ENCODE measurements around the gene MAST4.
A peak's percentile ranks its signal among the peaks of the same experiment; 100 is the strongest.

MAST4 gene

GRCh38 chr5:66929281-66929680, 333.1 kb downstream of the MAST4 start:
- FAIRE-seq = no peak
- DNase-seq (ENCODE audit: insufficient read length, low spot score) = no peak
- TF ChIP-seq SPI1 (IDR thresholded peaks at IDR 0.05; ENCODE audit: low read depth, low read length) (no peak), TAF1 (IDR thresholded peaks at IDR 0.05; ENCODE audit: low read depth, low read length) (no peak), POLR2A (IDR thresholded peaks at IDR 0.05; ENCODE audit: low read depth, low read length) (no peak), PAX5 (IDR thresholded peaks at IDR 0.05; ENCODE audit: insufficient read depth, low read length, severe bottlenecking) (no peak), POU2F2 (IDR thresholded peaks at IDR 0.05; ENCODE audit: low read depth, low read length) (no peak), POLR2AphosphoS5 (IDR thresholded peaks at IDR 0.05; ENCODE audit: low read depth, low read length) (no peak)

- FAIRE-seq = no peak
- TF ChIP-seq PAX5 (IDR thresholded peaks at IDR 0.05; ENCODE audit: insufficient read depth, low read length, severe bottlenecking) (no peak), POLR2AphosphoS5 (IDR thresholded peaks at IDR 0.05; ENCODE audit: low read depth, low read length) (no peak), TAF1 (IDR thresholded peaks at IDR 0.05; ENCODE audit: low read depth, low read length) (no peak), POU2F2 (IDR thresholded peaks at IDR 0.05; ENCODE audit: low read depth, low read length) (no peak), POLR2A (IDR thresholded peaks at IDR 0.05; ENCODE audit: low read depth, low read length) (no peak), SPI1 (IDR thresholded peaks at IDR 0.05; ENCODE audit: low read depth, low read length) (no peak)
- DNase-seq (ENCODE audit: insufficient read length, low spot score) = no peak
These were observed 333.8 kb downstream of the MAST4 start for GRCh38 chr5:66929995-66930394.

- no peak for TF ChIP-seq POLR2A (IDR thresholded peaks at IDR 0.05; ENCODE audit: low read depth, low read length)
- TF ChIP-seq SPI1 (IDR thresholded peaks at IDR 0.05; ENCODE audit: low read depth, low read length) = no peak
- no peak for TF ChIP-seq PAX5 (IDR thresholded peaks at IDR 0.05; ENCODE audit: insufficient read depth, low read length, severe bottlenecking)
- no peak for TF ChIP-seq TAF1 (IDR thresholded peaks at IDR 0.05; ENCODE audit: low read depth, low read length)
- no peak for TF ChIP-seq POLR2AphosphoS5 (IDR thresholded peaks at IDR 0.05; ENCODE audit: low read depth, low read length)
- no peak for TF ChIP-seq POU2F2 (IDR thresholded peaks at IDR 0.05; ENCODE audit: low read depth, low read length)
- FAIRE-seq = no peak
- DNase-seq (ENCODE audit: insufficient read length, low spot score) = no peak
These were observed 335.5 kb downstream of the MAST4 start for GRCh38 chr5:66931651-66932050.

DNA sequence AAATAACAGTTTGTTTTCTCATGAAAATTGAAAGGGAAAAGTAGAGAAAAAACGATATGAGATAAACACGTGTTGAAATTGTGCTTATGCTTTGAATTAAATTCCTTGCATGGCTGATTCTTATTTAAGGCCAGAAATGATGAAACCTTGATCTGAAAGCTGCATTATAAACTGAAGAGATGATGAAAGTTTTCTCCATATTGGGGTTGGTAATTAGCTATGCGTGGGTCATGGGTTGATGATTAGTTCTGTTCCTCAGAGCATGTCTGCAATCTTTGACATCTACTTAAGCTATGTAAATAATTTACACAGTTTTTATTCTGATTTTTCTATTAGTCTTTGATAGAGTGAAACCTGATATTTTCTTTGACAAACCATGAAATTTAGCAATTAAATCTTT, 336.3 kb downstream of the MAST4 start:
- no peak for TF ChIP-seq POU2F2 (IDR thresholded peaks at IDR 0.05; ENCODE audit: low read depth, low read length)
- TF ChIP-seq PAX5 (IDR thresholded peaks at IDR 0.05; ENCODE audit: insufficient read depth, low read length, severe bottlenecking) = no peak
- no peak for TF ChIP-seq SPI1 (IDR thresholded peaks at IDR 0.05; ENCODE audit: low read depth, low read length)
- TF ChIP-seq POLR2A (IDR thresholded peaks at IDR 0.05; ENCODE audit: low read depth, low read length) = no peak
- no peak for TF ChIP-seq TAF1 (IDR thresholded peaks at IDR 0.05; ENCODE audit: low read depth, low read length)
- no peak for TF ChIP-seq POLR2AphosphoS5 (IDR thresholded peaks at IDR 0.05; ENCODE audit: low read depth, low read length)
- no peak for DNase-seq (ENCODE audit: insufficient read length, low spot score)

DNA sequence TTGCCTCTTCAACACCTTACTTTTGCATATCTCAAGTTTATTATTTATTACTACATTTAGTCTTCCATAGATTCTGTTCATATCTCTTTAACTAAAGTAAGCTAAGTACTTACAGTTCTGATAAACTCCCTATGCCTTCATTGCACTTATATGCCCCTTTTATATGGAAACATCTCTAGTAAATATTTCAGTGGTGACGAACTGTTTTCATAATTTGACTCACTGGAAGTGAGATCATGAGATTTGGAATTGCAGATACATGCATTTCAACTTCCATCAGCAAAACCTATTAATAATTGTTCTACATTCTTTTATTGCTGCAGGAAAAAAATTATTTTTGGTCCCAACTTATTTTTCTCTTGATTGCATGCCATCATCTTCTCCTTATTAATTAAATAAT, 336.9 kb downstream of the MAST4 start:
- FAIRE-seq = no peak
- TF ChIP-seq POU2F2 (IDR thresholded peaks at IDR 0.05; ENCODE audit: low read depth, low read length) = no peak
- no peak for TF ChIP-seq POLR2AphosphoS5 (IDR thresholded peaks at IDR 0.05; ENCODE audit: low read depth, low read length)
- TF ChIP-seq POLR2A (IDR thresholded peaks at IDR 0.05; ENCODE audit: low read depth, low read length) = no peak
- no peak for TF ChIP-seq TAF1 (IDR thresholded peaks at IDR 0.05; ENCODE audit: low read depth, low read length)
- no peak for TF ChIP-seq SPI1 (IDR thresholded peaks at IDR 0.05; ENCODE audit: low read depth, low read length)
- TF ChIP-seq PAX5 (IDR thresholded peaks at IDR 0.05; ENCODE audit: insufficient read depth, low read length, severe bottlenecking) = no peak
- DNase-seq (ENCODE audit: insufficient read length, low spot score) = no peak

More for the DNA sequence above, 336.3 kb downstream of the MAST4 start:
- no peak for FAIRE-seq

GRCh38 chr5:66939094-66939493, 342.9 kb downstream of the MAST4 start:
- DNase-seq (ENCODE audit: insufficient read length, low spot score) (no peak), FAIRE-seq (no peak)
- no peak for TF ChIP-seq PAX5 (IDR thresholded peaks at IDR 0.05; ENCODE audit: insufficient read depth, low read length, severe bottlenecking)
- TF ChIP-seq POLR2A (IDR thresholded peaks at IDR 0.05; ENCODE audit: low read depth, low read length) = no peak
- no peak for TF ChIP-seq SPI1 (IDR thresholded peaks at IDR 0.05; ENCODE audit: low read depth, low read length)
- no peak for TF ChIP-seq POLR2AphosphoS5 (IDR thresholded peaks at IDR 0.05; ENCODE audit: low read depth, low read length)
- no peak for TF ChIP-seq POU2F2 (IDR thresholded peaks at IDR 0.05; ENCODE audit: low read depth, low read length)
- no peak for TF ChIP-seq TAF1 (IDR thresholded peaks at IDR 0.05; ENCODE audit: low read depth, low read length)

DNA sequence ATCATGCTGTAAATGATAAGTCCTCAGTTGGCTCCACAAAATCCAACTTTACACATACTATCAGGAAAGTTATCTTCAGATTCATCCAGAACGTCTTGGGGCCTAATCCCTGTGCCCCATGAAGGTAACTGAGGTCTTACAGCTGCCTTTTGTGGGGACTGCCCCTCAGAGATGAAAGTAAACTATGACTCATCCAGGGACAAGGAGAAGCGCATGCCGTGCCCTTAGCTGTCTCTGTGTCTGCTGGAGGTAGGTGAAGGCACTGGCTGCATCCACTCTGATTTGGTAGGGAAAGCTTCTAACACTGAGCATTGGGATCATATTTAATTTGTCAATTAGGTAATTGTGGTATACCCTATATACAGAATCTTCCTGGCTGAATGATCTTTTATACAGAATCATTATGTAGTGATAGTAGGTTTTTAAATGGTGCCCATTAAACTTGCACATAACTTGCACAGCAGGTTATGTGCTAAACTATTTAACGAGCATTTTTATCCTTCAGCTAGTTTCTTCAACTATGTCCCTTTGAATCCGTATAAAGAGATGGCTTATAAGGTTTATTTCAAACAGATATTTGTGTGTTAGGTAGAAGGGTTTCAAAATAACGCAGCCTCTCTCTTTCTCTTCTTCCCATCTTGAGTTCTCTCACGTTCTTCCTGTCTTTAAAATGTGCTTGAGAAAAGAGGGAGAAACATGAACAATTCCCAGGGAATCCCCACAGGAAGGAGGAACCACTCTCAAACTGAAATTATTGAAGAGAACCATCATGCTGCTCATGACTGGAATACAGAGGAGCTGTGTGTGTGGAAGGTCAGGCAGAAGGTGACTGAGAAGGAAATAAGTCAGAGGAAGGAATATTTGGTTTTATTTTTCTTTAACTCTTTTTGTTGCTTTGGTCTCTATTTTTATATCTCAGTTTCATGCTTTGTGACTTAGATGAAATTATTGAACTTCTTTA, 349.5 kb downstream of the MAST4 start:
- FAIRE-seq (peak; percentile 50), DNase-seq (ENCODE audit: insufficient read length, low spot score) (no peak)
- TF ChIP-seq POLR2AphosphoS5 (IDR thresholded peaks at IDR 0.05; ENCODE audit: low read depth, low read length) (no peak), SPI1 (IDR thresholded peaks at IDR 0.05; ENCODE audit: low read depth, low read length) (no peak), POLR2A (IDR thresholded peaks at IDR 0.05; ENCODE audit: low read depth, low read length) (no peak), TAF1 (IDR thresholded peaks at IDR 0.05; ENCODE audit: low read depth, low read length) (no peak), POU2F2 (IDR thresholded peaks at IDR 0.05; ENCODE audit: low read depth, low read length) (no peak), PAX5 (IDR thresholded peaks at IDR 0.05; ENCODE audit: insufficient read depth, low read length, severe bottlenecking) (no peak)

DNA sequence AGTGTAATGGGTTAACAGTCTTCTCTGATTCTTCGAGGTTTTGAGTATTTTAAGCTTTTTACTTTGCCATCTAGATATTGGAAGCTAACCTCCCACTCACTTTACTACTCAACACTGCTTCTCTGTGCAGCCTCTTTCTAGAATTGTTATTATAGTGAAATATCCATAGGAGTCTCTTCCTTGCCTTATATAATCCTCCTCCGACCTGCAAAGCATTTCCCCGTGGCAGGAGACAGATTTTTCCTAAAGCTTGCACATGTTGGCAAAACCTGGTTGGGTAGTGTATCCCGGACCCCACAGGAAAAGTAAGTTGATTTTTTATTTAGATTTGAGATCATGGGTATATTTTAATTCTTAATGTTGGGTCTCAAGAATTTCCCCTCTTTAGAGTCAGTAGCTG, 351.3 kb downstream of the MAST4 start:
- DNase-seq (ENCODE audit: insufficient read length, low spot score) (no peak), FAIRE-seq (no peak)
- TF ChIP-seq POU2F2 (IDR thresholded peaks at IDR 0.05; ENCODE audit: low read depth, low read length) = no peak
- no peak for TF ChIP-seq POLR2AphosphoS5 (IDR thresholded peaks at IDR 0.05; ENCODE audit: low read depth, low read length)
- no peak for TF ChIP-seq SPI1 (IDR thresholded peaks at IDR 0.05; ENCODE audit: low read depth, low read length)
- no peak for TF ChIP-seq TAF1 (IDR thresholded peaks at IDR 0.05; ENCODE audit: low read depth, low read length)
- no peak for TF ChIP-seq PAX5 (IDR thresholded peaks at IDR 0.05; ENCODE audit: insufficient read depth, low read length, severe bottlenecking)
- TF ChIP-seq POLR2A (IDR thresholded peaks at IDR 0.05; ENCODE audit: low read depth, low read length) = no peak

- DNase-seq (ENCODE audit: insufficient read length, low spot score) = no peak
- FAIRE-seq = no peak
- no peak for TF ChIP-seq POLR2AphosphoS5 (IDR thresholded peaks at IDR 0.05; ENCODE audit: low read depth, low read length)
- no peak for TF ChIP-seq POLR2A (IDR thresholded peaks at IDR 0.05; ENCODE audit: low read depth, low read length)
- TF ChIP-seq POU2F2 (IDR thresholded peaks at IDR 0.05; ENCODE audit: low read depth, low read length) = no peak
- no peak for TF ChIP-seq PAX5 (IDR thresholded peaks at IDR 0.05; ENCODE audit: insufficient read depth, low read length, severe bottlenecking)
- TF ChIP-seq SPI1 (IDR thresholded peaks at IDR 0.05; ENCODE audit: low read depth, low read length) = no peak
- no peak for TF ChIP-seq TAF1 (IDR thresholded peaks at IDR 0.05; ENCODE audit: low read depth, low read length)
These were observed 352.9 kb downstream of the MAST4 start for GRCh38 chr5:66949066-66949465.

All from GM12891 (cell line).